Gastroesophageal sphincter (tissue), 4 donors: Measurements from ENCODE around the gene SF3B5. TPM values are rescaled to one million over a fixed set of nuclear protein-coding genes. Genes with fewer than 3 reads are reported as not detected.
A peak's percentile ranks its signal among the peaks of the same experiment; 100 is the strongest.

Source experiments
- ATAC-seq: fragments of 150-250 bp; one replicate; pipeline ENCODE4 v1.9.1; 2016; ENCODE audit warnings: mild to moderate bottlenecking, moderate library complexity
- H3K27ac ChIP-seq, 4 donors: fragments of 200-600 bp; sonication (generic) in 3 of 4; 1 replicate in 3 of 4; 2 replicates in 1 of 4; pipeline ENCODE4 v1.5.1; 2016 to 2019
- H3K27me3 ChIP-seq: fragments of 200-600 bp; sonication (generic); one replicate; pipeline ENCODE4 v1.5.1; 2019
- H3K36me3 ChIP-seq, 2 donors: fragments of 200-600 bp; sonication (generic); one replicate each; pipeline ENCODE4 v1.5.1; 2019; ENCODE audit warnings: control low read depth in 1 of 2
- H3K4me1 ChIP-seq, 3 donors: fragments of 200-600 bp; sonication (generic); 1 replicate in 2 of 3; 2 replicates in 1 of 3; pipeline ENCODE4 v1.5.1; 2016 to 2019; ENCODE audit warnings: control low read depth in 2 of 3
- H3K4me3 ChIP-seq, 2 donors: fragments of 200-600 bp; sonication (generic); one replicate each; pipeline ENCODE4 v1.5.1; 2019; ENCODE audit warnings: mild to moderate bottlenecking in 1 of 2, moderate library complexity in 1 of 2
- H3K9me3 ChIP-seq, 3 donors: fragments of 200-600 bp; sonication (generic); one replicate each; pipeline ENCODE4 v1.5.1; 2017 to 2019; ENCODE audit warnings: control low read depth in 2 of 3
- CTCF ChIP-seq, 4 experiments: fragments of 200-600 bp in 2 of 4; fragments of 450-650 bp in 2 of 4; sonication (generic) in 1 of 4; IDR thresholded peaks; one replicate each; pipeline ENCODE4 v1.5.1; 2017 to 2019; ENCODE audit warnings: antibody characterized with exemption in 4 of 4, mild to moderate bottlenecking in 2 of 4, moderate library complexity in 2 of 4
- EP300 ChIP-seq: sonication (generic); formaldehyde crosslinking; IDR thresholded peaks from one replicate; pipeline ENCODE4 v1.6.1; 2017; ENCODE audit warnings: antibody characterized with exemption, mild to moderate bottlenecking
- POLR2A ChIP-seq, 2 donors: fragments of 450-650 bp; IDR thresholded peaks; one replicate each; pipeline ENCODE4 v1.6.1; 2017; ENCODE audit warnings: antibody characterized with exemption in 2 of 2, mild to moderate bottlenecking in 2 of 2, moderate library complexity in 1 of 2
- POLR2AphosphoS5 ChIP-seq: sonication (generic); formaldehyde crosslinking; IDR thresholded peaks from one replicate; pipeline ENCODE4 v1.6.1; 2017; ENCODE audit warnings: antibody characterized with exemption
- WGBS, 2 donors: methylation state at CpG; one replicate each; pipeline ENCODE4 v1.1.5; 2018; ENCODE audit warnings: low coverage in 1 of 2; 5-methylcytosine and 5-hydroxymethylcytosine counted together
- total RNA-seq, 4 donors: library from RNA; depleted of rRNA; stranded (reverse); fragments of >200 nt; gene quantifications; one replicate each; pipeline ENCODE4 v1.1.0, GENCODE V29; 2016

SF3B5 gene
- total RNA-seq: 100 to 1,000 TPM; 102 to 123 (median 116) TPM

- Histone ChIP-seq H3K4me3 (peak within 1 kb of the TSS; percentile 71 to 72), H3K27ac (peak within 1 kb of the TSS; percentile 53 to 92 (median 89)), H3K4me1 (peaks cover 4 to 29% (median 12%) of the 10 kb centered on the region in 3 donors), H3K9me3 (no peaks in the 10 kb centered on the region), H3K27me3 (no peaks in the 10 kb centered on the region), H3K36me3 (no peaks in the 10 kb centered on the region)
- WGBS, 2 donors: 0% methylated on average over 16 to 19 of the region's 60 CpGs
- ATAC-seq: peak; percentile 100
- no peak for TF ChIP-seq EP300
- peak; percentile 95 for TF ChIP-seq POLR2AphosphoS5
- peak; percentile 70 to 78 for TF ChIP-seq POLR2A (IDR thresholded peaks at IDR 0.05)
- peak in 1 of 4 experiments; percentile 6 for TF ChIP-seq CTCF (IDR thresholded peaks at IDR 0.05)
Observed at GRCh38 chr6:144095134-144096002, at the start of gene SF3B5. SF3B5 (minus strand) TSS chr6:144095573; CDS start chr6:144095497, 76 bp downstream.

GRCh38 chr6:144144996-144145395 is 49.6 kb upstream of the SF3B5 start:
- Histone ChIP-seq H3K36me3 (no peaks in the 10 kb centered on the region), H3K27me3 (peaks cover 8% of the 10 kb centered on the region), H3K4me1 (peaks cover 0 to 6% (median 0%) of the 10 kb centered on the region in 3 donors), H3K27ac (no peak overlapping the region), H3K4me3 (no peak overlapping the region), H3K9me3 (no peaks in the 10 kb centered on the region)
- no peak for ATAC-seq
- TF ChIP-seq POLR2A (IDR thresholded peaks at IDR 0.05) (no peak), CTCF (IDR thresholded peaks at IDR 0.05) (no peak)
- 60 to 86% methylated on average over 1 of the region's 1 CpG for WGBS, 2 donors

GRCh38 chr6:144143878-144144277 is 48.5 kb upstream of the SF3B5 start:
- Histone ChIP-seq H3K4me1 (no peaks in the 10 kb centered on the region), H3K4me3 (no peak overlapping the region), H3K27me3 (no peaks in the 10 kb centered on the region), H3K36me3 (no peaks in the 10 kb centered on the region), H3K27ac (no peak overlapping the region), H3K9me3 (no peaks in the 10 kb centered on the region)
- ATAC-seq: no peak
- TF ChIP-seq EP300 (no peak), POLR2A (IDR thresholded peaks at IDR 0.05) (no peak), CTCF (IDR thresholded peaks at IDR 0.05) (no peak), POLR2AphosphoS5 (no peak)

- H3K9me3 ChIP-seq: no peaks in the 10 kb centered on the region
- no peaks in the 10 kb centered on the region for H3K36me3 ChIP-seq
- WGBS, 2 donors: 85 to 91% methylated on average over 1 of the region's 1 CpG
- no peaks in the 10 kb centered on the region for H3K4me1 ChIP-seq
- no peak overlapping the region for H3K27ac ChIP-seq
- TF ChIP-seq CTCF (IDR thresholded peaks at IDR 0.05): no peak
- TF ChIP-seq EP300: no peak
- no peak for TF ChIP-seq POLR2A (IDR thresholded peaks at IDR 0.05)
- TF ChIP-seq POLR2AphosphoS5: no peak
- ATAC-seq: no peak
- H3K27me3 ChIP-seq: no peaks in the 10 kb centered on the region
- no peak overlapping the region for H3K4me3 ChIP-seq
Observed at GRCh38 chr6:144143106-144143505, 47.7 kb upstream of the SF3B5 start.

GRCh38 chr6:144141470-144141869 is 46.1 kb upstream of the SF3B5 start:
- ATAC-seq: no peak
- H3K4me1 ChIP-seq: no peaks in the 10 kb centered on the region
- no peaks in the 10 kb centered on the region for H3K9me3 ChIP-seq
- H3K27ac ChIP-seq: no peak overlapping the region
- no peaks in the 10 kb centered on the region for H3K36me3 ChIP-seq
- WGBS, 2 donors: 73 to 100% methylated on average over 2 of the region's 2 CpGs
- H3K4me3 ChIP-seq: no peak overlapping the region
- no peaks in the 10 kb centered on the region for H3K27me3 ChIP-seq
- no peak for TF ChIP-seq EP300
- TF ChIP-seq POLR2A (IDR thresholded peaks at IDR 0.05): no peak
- no peak for TF ChIP-seq CTCF (IDR thresholded peaks at IDR 0.05)
